ENCODE data around the gene PCDHGB7.
A peak's percentile ranks its signal among the peaks of the same experiment; 100 is the strongest.
"Not testable (repeated sequence)": the region's sequence is repeated elsewhere in the genome, so short reads cannot be mapped to it uniquely, and the experiment has no call there.

Gene PCDHGB7

DNA sequence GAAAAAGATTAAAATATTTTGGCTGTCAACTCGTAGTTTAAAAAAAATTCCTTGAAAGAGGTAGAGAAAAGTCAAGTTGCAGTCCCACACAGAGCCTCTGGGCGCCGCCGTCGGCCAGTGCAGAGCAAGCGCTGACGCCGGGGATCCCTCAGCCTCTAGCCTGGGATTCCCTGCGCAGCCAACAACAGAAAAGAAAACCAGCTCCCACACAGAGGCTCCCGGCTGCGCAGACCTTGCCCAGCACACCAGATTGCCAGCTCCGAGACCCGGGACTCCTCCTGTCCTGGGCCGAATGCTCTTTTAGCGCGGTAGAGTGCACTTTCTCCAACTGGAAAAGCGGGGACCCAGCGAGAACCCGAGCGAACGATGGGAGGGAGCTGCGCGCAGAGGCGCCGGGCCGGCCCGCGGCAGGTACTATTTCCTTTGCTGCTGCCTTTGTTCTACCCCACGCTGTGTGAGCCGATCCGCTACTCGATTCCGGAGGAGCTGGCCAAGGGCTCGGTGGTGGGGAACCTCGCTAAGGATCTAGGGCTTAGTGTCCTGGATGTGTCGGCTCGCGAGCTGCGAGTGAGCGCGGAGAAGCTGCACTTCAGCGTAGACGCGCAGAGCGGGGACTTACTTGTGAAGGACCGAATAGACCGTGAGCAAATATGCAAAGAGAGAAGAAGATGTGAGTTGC is at the start of gene PCDHGB7:
TSS of gene PCDHGB7 (plus strand) at position 184 of the 679 bp plus-strand sequence. CDS start at position 367, 183 bp downstream.
- DNase-seq = peak; percentile 45

DNA sequence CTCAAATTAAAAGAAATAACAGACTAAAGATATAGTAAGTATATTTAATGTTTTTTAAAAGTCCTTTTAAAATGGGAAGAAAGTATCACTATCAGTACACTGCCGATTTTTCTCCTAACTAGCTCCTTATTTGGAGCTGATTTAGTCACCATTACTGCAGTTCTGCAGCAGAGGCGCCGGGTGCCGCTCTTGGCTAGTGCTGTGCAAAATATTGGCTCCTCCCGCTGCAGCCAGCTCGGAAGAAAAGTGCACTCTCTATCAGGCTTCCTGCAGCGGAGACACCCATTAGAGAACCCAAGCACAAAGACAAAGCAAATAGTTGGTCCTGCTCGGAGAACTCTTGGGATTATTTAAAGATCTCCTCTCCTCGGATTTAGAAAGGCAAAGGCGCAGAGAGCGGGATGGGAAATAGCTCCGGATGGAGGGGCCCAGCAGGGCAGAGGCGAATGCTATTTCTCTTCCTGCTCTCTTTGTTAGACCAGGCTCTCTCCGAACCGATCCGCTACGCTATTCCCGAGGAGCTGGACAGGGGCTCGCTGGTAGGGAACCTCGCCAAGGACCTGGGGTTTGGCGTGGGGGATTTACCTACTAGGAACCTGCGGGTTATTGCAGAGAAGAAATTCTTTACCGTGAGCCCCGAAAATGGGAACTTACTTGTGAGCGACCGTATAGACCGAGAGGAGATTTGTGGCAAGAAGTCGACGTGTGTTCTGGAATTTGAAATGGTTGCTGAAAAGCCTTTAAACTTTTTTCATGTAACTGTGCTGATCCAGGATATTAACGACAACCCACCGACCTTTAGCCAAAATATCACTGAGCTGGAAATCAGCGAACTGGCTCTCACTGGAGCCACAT is 47.3 kb upstream of the PCDHGB7 start, which contains the start of gene PCDHGB3:
TSS of gene PCDHGB3 (plus strand) at position 249 of the 855 bp plus-strand sequence. CDS start at position 402, 153 bp downstream.
- peak; percentile 11 for DNase-seq

DNA sequence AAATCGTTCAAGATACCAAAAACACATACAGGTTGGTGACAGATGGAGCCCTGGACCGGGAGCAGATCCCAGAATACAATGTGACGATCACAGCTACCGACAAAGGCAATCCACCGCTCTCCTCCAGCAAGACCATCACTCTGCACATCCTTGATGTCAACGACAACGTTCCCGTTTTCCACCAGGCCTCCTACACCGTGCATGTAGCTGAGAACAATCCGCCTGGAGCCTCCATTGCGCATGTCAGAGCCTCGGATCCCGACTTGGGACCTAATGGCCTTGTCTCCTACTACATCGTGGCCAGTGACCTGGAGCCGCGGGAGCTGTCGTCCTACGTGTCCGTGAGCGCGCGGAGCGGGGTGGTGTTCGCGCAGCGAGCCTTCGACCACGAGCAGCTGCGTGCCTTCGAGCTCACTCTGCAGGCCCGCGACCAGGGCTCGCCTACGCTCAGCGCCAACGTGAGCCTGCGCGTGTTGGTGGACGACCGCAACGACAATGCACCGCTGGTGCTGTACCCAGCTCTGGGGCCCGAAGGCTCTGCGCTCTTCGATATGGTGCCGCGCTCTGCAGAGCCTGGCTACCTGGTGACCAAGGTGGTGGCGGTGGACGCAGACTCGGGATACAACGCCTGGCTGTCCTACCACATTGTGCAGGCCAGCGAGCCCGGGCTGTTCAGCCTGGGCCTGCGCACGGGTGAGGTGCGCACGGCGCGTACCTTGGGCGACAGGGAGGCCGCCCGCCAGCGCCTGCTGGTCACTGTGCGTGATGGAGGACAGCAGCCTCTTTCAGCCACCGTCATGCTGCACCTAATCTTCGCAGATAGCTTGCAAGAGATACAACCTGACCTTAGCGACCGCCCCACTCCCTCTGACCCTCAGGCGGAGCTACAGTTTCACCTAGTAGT is 45.7 kb upstream of the PCDHGB7 start:
- DNase-seq = no peak

DNA sequence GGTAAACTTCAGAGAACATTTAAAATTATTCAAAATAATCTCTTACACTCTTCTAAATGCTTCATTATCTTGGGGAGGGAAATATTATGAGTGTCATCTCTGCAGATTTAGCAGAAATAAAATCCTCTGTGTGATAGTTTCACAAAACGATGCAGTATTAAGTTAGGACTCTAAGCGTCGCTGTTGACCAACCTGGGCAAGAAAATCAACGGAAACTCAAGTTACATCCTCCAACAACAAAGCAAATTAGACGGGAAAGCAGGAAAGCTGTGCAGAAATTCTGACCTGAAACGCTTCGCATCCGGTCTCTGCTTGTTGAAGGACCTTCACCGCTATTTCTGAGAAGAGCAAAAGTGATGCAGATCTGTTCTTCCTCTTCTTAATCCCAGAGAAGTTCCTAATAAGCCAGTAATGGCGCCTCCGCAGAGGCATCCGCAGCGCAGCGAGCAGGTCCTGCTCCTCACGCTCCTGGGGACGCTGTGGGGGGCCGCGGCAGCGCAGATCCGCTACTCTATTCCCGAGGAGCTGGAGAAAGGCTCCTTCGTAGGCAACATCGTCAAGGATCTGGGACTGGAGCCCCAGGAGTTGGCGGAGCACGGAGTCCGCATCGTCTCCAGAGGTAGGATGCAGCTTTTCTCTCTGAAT is 43.7 kb upstream of the PCDHGB7 start, which contains the start of gene PCDHGA6:
TSS of gene PCDHGA6 (plus strand) at position 219 of the 645 bp plus-strand sequence. CDS start at position 412, 193 bp downstream.
- no peak for DNase-seq

DNA sequence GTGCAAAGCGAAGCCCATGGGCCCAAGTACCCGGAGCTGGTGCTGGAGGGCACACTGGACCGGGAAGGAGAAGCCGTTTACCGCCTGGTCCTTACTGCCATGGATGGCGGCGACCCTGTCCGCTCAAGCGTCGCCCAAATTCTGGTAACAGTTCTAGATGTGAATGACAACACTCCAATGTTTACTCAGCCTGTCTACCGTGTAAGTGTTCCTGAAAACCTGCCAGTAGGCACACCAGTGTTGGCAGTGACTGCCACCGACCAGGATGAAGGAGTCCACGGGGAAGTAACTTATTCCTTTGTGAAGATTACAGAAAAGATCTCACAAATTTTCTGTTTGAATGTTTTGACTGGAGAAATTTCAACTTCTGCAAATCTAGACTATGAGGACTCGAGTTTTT is 42.9 kb upstream of the PCDHGB7 start:
- no peak for DNase-seq

DNA sequence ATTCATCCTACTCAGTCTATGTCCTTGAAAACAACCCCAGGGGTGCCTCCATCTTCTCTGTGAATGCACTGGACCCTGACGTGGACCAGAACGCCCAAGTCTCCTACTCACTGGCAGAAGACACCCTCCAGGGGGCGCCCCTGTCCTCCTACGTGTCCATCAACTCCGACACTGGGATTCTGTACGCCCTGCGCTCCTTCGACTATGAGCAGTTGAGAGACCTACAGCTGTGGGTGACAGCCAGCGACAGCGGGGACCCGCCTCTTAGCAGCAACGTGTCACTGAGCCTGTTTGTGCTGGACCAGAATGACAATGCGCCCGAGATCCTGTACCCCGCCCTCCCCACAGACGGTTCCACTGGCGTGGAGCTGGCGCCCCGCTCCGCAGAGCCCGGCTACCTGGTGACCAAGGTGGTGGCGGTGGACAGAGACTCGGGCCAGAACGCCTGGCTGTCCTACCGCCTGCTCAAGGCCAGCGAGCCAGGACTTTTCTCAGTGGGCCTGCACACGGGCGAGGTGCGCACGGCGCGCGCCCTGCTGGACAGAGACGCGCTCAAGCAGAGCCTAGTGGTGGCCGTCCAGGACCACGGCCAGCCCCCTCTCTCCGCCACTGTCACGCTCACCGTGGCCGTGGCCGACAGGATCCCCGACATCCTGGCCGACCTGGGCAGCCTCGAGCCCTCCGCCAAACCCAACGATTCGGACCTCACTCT is 41.9 kb upstream of the PCDHGB7 start:
- not testable (repeated sequence) for DNase-seq

DNA sequence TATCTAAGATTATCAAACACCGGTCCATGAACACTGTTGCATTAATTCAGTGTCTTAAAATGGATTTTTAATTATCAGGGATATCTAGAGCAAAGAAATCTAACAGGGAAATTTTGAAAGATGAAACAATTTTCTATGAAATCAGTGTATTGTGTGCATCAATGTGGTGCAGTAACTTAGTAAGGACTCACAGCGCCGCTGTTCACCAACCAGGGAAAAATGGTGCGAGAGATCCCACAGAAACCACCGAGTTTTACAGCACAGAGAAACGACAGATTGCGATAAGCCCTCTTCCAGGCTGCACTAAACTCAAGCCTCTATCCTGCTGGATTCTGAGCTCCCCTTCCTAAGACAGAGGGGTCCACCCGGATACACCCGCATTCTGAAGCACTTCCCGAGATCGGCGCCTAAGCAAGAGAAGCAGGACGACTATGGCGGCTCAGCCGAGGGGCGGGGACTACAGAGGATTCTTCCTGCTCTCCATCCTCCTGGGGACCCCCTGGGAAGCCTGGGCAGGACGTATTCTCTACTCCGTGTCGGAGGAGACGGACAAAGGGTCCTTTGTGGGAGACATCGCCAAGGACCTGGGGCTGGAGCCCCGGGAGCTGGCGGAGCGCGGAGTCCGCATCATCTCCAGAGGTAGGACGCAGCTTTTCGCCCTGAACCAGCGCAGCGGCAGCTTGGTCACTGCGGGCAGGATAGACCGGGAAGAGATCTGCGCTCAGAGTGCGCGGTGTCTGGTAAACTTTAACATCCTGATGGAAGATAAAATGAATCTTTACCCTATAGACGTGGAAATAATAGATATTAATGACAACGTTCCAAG is 34.8 kb upstream of the PCDHGB7 start, which contains the start of gene PCDHGA7:
TSS of gene PCDHGA7 (plus strand) at position 274 of the 826 bp plus-strand sequence. CDS start at position 432, 158 bp downstream.
- no peak for DNase-seq

DNA sequence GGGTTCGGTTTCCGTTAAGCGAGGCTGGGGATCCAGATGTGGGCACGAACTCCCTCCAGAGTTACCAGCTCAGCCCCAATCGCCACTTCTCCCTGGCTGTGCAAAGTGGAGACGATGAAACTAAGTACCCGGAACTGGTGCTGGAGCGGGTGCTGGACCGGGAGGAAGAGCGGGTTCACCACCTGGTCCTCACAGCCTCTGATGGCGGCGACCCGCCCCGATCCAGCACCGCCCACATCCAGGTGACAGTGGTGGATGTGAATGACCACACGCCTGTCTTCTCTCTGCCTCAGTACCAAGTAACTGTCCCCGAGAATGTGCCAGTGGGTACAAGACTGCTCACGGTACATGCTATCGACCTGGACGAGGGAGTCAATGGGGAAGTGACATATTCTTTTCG is 34.1 kb upstream of the PCDHGB7 start:
- no peak for DNase-seq

DNA sequence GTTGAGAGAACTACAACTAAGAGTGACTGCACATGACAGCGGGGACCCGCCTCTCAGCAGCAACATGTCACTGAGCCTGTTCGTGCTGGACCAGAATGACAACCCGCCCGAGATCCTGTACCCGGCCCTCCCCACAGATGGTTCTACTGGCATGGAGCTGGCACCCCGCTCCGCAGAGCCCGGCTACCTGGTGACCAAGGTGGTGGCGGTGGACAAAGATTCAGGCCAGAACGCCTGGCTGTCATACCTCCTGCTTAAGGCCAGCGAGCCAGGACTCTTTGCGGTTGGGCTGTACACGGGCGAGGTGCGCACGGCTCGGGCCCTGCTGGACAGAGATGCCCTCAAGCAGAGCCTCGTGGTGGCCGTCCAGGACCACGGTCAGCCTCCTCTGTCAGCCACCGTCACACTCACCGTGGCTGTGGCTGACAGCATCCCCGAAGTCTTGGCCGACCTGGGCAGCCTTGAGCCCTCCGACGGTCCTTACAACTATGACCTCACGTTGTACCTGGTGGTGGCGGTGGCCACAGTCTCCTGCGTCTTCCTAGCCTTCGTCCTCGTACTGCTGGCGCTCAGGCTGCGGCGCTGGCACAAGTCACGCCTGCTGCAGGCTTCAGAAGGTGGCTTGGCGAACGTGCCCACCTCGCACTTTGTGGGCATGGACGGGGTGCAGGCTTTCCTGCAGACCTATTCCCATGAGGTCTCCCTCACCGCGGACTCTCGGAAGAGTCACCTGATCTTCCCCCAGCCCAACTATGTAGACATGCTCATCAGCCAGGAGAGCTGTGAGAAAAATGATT is 32.8 kb upstream of the PCDHGB7 start:
- DNase-seq = no peak

DNA sequence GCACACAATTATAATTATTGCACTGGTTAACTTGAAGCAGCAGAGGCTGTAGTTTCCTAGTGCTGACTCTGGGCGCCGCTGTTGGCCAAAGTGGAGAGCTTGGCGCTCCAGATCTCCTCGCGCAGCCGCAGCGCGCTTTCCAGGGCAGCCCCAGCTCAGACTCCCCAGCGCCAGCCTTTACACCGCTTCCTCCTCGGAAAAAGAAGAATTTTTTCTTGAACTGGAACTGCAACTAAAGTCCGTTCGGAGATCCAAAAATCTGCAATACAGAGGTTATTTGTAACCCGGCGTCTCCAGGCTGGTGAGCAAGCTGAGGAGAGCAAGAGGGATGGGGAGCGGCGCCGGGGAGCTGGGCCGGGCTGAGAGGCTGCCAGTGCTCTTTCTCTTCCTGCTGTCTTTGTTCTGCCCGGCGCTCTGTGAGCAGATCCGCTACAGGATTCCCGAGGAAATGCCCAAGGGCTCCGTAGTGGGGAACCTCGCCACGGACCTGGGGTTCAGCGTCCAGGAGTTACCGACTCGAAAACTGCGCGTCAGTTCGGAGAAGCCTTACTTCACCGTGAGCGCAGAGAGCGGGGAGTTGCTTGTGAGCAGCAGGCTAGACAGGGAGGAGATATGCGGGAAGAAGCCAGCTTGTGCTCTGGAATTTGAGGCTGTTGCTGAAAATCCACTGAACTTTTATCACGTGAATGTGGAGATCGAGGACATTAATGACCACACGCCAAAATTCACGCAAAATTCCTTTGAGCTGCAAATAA is 29.7 kb upstream of the PCDHGB7 start, which contains the start of gene PCDHGB4:
TSS of gene PCDHGB4 (plus strand) at position 142 of the 755 bp plus-strand sequence. CDS start at position 329, 187 bp downstream.
- peak; percentile 20 for DNase-seq

DNA sequence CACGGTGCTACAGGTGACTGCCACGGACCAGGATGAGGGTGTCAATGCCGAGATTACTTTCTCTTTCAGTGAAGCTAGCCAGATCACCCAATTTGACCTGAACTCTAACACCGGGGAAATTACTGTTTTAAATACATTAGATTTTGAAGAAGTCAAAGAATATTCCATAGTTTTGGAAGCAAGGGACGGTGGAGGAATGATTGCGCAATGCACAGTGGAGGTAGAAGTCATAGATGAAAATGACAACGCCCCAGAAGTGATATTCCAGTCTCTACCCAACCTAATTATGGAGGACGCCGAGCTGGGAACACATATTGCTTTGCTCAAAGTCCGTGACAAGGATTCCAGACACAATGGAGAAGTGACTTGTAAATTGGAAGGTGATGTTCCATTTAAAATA is 28.8 kb upstream of the PCDHGB7 start:
- DNase-seq = no peak

DNA sequence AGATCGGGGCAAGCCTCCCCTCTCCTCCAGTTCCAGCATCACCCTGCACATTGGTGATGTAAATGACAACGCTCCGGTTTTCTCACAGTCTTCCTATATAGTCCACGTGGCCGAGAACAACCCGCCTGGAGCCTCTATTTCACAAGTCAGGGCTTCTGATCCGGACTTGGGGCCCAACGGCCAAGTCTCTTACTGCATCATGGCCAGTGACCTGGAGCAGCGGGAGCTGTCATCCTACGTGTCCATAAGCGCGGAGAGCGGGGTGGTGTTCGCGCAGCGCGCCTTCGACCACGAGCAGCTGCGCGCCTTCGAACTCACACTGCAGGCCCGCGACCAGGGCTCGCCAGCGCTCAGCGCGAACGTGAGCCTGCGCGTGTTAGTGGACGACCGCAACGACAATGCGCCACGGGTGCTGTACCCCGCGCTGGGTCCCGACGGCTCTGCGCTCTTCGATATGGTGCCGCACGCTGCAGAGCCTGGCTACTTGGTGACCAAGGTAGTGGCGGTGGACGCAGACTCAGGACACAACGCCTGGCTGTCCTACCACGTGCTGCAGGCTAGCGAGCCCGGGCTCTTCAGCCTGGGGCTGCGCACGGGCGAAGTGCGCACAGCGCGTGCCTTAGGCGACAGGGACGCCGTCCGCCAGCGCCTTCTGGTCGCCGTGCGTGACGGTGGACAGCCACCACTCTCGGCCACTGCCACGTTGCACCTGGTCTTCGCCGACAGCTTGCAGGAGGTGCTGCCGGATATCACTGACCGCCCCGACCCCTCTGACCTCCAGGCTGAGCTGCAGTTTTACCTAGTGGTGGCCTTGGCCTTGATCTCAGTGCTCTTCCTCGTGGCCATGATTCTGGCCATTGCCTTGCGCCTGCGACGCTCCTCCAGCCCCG is 28.1 kb upstream of the PCDHGB7 start:
- DNase-seq = no peak

DNA sequence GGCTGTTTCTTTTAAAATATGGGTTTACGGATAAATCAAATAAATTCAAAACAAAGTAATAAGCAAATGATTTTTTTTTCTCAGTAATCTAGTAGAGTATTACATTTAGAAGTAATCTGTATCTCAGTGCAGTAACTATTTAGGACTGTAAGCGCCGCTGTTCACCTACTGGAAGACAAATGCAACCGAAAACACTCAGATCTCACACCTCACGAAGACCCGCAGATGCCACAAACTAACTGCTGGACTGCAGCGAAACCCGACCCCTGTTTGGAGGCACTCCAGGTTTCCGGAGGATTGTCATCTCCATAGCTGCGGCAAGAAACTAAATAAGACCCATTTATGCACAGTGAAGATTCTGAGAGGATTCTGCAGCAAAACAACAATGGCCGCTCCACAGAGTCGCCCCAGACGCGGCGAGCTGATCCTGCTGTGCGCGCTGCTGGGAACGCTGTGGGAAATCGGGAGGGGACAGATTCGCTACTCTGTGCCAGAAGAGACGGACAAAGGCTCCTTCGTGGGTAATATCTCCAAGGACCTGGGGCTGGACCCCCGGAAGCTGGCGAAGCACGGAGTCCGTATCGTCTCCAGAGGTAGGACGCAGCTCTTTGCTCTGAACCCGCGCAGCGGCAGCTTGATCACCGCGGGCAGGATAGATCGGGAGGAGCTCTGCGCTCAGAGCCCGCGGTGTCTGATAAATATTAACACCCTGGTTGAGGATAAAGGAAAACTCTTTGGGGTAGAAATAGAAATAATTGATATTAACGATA is 24.9 kb upstream of the PCDHGB7 start, which contains the start of gene PCDHGA8:
TSS of gene PCDHGA8 (plus strand) at position 205 of the 770 bp plus-strand sequence. CDS start at position 386, 181 bp downstream.
- no peak for DNase-seq

DNA sequence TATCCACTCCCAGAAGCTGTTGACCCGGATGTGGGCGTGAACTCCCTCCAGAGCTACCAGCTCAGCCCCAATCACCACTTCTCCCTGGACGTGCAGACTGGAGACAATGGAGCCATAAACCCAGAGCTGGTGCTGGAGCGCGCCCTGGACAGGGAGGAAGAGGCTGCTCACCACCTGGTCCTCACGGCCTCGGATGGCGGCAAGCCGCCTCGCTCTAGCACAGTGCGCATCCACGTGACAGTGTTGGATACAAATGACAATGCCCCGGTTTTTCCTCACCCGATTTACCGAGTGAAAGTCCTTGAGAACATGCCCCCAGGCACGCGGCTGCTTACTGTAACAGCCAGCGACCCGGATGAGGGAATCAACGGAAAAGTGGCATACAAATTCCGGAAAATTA is 24.2 kb upstream of the PCDHGB7 start:
- no peak for DNase-seq

DNA sequence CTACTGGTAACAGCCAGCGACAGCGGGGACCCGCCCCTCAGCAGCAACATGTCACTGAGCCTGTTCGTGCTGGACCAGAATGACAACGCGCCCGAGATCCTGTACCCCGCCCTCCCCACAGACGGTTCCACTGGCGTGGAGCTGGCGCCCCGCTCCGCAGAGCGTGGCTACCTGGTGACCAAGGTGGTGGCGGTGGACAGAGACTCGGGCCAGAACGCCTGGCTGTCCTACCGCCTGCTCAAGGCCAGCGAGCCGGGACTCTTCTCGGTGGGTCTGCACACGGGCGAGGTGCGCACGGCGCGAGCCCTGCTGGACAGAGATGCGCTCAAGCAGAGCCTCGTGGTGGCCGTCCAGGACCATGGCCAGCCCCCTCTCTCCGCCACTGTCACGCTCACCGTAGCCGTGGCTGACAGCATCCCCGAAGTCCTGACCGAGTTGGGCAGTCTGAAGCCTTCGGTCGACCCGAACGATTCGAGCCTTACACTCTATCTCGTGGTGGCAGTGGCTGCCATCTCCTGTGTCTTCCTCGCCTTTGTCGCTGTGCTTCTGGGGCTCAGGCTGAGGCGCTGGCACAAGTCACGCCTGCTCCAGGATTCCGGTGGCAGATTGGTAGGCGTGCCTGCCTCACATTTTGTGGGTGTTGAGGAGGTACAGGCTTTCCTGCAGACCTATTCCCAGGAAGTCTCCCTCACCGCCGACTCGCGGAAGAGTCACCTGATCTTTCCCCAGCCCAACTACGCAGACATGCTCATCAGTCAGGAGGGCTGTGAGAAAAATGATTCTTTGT is 22.9 kb upstream of the PCDHGB7 start:
- DNase-seq = not testable (repeated sequence)

All from stimulated activated CD4-positive, alpha-beta T cell treated with anti-CD3 and anti-CD28 coated beads, Interleukin-12 subunit alpha, Interleukin-12 subunit beta, amount 100 ng/mL, for 4 hours (primary cell).